Stimulated activated memory B cell treated with anti-CD40 and anti-IgM and Interleukin-4, amounts not matched to agents 10 μg/mL and 1 μg/mL and 100 μg/mL, for 72 hours (primary cell): ENCODE measurements around the gene DGKG.

ENCODE experiments used
- ATAC-seq: fragments of 150-1000 bp; cut with Tn5 transposase; 2 replicates; pipeline ENCODE4 v1.10.0; 2021
- H3K27ac Mint-ChIP-seq: one replicate; pipeline ENCODE4 v1.8.0; 2022; ENCODE audit warnings: mild to moderate bottlenecking, mixed read lengths
- H3K27me3 Mint-ChIP-seq: one replicate; pipeline ENCODE4 v1.8.0; 2022; ENCODE audit warnings: mixed read lengths
- H3K36me3 Mint-ChIP-seq: one replicate; pipeline ENCODE4 v1.8.0; 2022; ENCODE audit warnings: mixed read lengths
- H3K4me1 Mint-ChIP-seq: one replicate; pipeline ENCODE4 v1.8.0; 2022; ENCODE audit warnings: mixed read lengths
- H3K4me3 Mint-ChIP-seq: one replicate; pipeline ENCODE4 v1.8.0; 2022; ENCODE audit warnings: mild to moderate bottlenecking, moderate library complexity, mixed read lengths
- H3K9me3 Mint-ChIP-seq: one replicate; pipeline ENCODE4 v1.8.0; 2022; ENCODE audit warnings: mixed read lengths

The DGKG gene

DNA sequence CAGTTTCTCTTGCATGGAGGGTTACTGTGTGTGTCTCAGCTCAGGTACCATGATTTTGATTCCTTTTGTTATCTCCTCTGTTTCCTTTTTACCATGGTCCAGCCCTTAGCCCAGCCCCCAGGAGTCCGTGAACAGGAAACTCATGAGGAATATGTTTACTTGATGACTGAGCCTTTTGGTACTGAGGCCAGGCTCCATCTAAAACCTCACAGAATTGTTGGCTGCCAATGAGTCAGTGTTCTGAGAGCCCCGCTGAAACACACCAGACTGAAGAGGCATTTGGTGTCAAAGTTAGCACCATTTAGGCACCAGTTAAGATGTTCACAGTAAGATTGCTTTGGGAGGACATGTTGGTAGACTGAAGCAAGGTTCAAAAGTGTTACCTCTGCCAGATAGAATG, 80.9 kb downstream of the DGKG start:
- H3K9me3 Mint-ChIP-seq = no peaks in the 10 kb centered on the region
- peaks cover 45% of the 10 kb centered on the region for H3K36me3 Mint-ChIP-seq
- no peak overlapping the region for H3K4me3 Mint-ChIP-seq
- no peak for ATAC-seq
- H3K27ac Mint-ChIP-seq = peak overlapping the region; percentile 42
- peaks cover 27% of the 10 kb centered on the region for H3K4me1 Mint-ChIP-seq
- H3K27me3 Mint-ChIP-seq = no peaks in the 10 kb centered on the region

DNA sequence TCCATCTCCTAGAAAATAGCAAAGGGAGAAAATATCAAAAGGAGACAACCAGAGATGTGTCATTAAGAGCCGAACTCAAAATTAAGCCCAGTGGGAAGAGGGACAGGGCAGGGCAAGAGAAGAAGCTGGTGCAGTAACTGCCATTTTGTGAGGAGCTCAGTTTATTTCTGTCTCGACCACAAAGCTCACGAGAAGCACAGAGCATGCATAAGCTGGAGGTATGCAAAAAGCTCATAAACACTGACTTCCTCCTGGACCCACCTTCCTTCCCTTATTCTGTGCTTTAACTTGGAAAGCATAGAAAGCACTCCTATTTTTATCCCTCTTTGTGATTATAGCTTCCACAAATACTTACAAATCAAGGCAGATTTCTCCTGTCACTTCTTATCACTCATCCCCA, 81.3 kb downstream of the DGKG start:
- peak overlapping the region; percentile 42 for H3K27ac Mint-ChIP-seq
- peaks cover 27% of the 10 kb centered on the region for H3K4me1 Mint-ChIP-seq
- no peaks in the 10 kb centered on the region for H3K27me3 Mint-ChIP-seq
- ATAC-seq = peak; percentile 68
- peaks cover 41% of the 10 kb centered on the region for H3K36me3 Mint-ChIP-seq
- H3K9me3 Mint-ChIP-seq = no peaks in the 10 kb centered on the region
- no peak overlapping the region for H3K4me3 Mint-ChIP-seq

DNA sequence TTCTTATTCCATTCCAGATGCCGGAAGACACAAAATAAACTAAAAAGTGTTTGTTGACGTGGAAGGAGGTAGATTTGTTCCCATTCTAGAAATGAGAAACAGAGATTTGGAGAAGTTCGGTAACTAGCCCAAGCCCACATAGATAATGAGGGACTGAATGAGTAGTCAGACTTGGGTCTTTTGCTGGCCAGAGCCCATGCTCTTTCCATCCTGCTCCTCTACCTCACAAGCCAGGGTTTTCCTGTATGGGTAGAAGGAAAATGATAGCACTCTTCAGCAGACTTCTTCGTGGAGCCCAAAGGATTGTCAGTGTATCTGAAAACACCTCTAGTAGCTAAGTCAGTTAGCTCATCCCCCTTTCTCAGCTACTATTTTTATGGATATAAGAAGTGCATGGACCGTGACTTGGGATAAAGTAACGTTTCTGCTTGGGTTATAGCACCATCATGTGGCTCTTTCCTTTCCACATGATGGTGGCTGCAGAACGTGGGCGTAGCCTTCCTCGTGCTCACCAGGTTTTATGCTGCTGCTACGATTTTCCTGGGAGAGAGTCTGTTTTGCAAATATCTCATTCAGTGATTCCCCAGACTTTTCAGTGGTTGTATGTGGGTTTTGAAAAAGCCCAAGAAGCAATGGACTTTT, 84.6 kb downstream of the DGKG start:
- Mint-ChIP-seq H3K9me3 (no peaks in the 10 kb centered on the region), H3K4me3 (no peak overlapping the region), H3K4me1 (peaks cover 27% of the 10 kb centered on the region), H3K27ac (no peak overlapping the region), H3K36me3 (peaks cover 25% of the 10 kb centered on the region), H3K27me3 (no peaks in the 10 kb centered on the region)
- ATAC-seq = no peak

DNA sequence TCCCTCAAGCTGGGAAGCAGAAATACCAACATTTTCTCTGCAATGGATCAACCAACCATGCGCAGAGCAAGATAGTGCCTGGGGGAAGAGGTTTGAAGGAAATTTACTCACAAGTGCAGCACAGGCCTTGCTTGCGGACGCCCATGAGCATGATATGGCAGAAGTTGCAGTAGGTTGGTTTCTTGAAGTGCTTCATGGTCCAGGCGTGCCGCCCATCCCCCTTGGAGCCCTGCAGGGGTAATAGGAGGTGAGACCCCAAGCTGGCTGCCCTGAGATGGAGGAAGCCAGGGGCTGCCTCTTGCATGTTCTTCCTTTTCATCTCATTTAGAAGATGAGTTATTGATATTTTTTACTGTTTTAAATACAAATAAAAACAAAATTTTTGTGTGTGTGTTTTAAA, 86.6 kb downstream of the DGKG start:
- H3K4me1 Mint-ChIP-seq = peaks cover 12% of the 10 kb centered on the region
- H3K27me3 Mint-ChIP-seq = no peaks in the 10 kb centered on the region
- no peak for ATAC-seq
- H3K36me3 Mint-ChIP-seq = peaks cover 20% of the 10 kb centered on the region
- H3K27ac Mint-ChIP-seq = no peak overlapping the region
- no peaks in the 10 kb centered on the region for H3K9me3 Mint-ChIP-seq
- no peak overlapping the region for H3K4me3 Mint-ChIP-seq

DNA sequence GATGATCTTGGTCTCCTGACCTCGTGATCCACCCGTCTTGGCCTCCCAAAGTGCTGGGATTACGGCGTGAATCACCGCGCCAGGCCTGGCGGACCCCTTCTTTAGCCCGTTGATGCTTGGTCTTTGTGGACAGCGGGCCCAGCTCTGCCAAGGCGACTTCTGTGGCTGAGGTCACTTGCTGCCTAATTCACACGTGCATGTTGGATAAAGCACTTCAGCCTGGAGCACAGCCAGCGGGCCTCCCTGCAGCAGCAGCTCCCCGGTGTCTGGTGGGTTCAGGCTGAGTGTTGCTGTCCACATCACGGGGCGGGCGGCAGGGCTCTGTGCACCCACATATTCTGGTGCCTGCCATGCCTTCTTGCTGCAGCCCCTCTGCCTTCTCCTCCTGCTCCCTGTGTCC, 88.4 kb downstream of the DGKG start:
- ATAC-seq = no peak
- Mint-ChIP-seq H3K4me1 (no peaks in the 10 kb centered on the region), H3K27me3 (no peaks in the 10 kb centered on the region), H3K9me3 (no peaks in the 10 kb centered on the region), H3K27ac (no peak overlapping the region), H3K36me3 (peaks cover 7% of the 10 kb centered on the region), H3K4me3 (no peak overlapping the region)

DNA sequence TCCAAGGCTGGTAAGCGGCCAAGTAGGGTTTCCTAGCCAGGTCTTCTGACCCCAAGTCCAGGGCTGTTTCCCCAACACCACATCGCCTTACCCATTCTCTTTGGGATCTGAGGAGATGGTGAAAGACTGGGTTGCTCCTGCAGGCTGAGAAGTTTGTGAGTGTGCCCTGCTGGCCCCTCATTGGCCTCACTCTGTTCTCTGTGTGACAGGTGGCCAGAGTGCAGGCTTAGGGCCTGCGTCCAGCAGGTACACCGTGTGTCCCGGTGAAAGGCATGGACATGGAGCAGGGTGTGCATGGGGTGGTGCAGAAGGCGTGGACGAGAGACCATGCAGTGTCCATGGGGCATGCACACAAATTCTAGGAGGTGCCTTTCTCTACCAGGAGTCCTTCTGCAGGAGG, 91.3 kb downstream of the DGKG start:
- no peak for ATAC-seq
- no peaks in the 10 kb centered on the region for H3K4me1 Mint-ChIP-seq
- no peak overlapping the region for H3K4me3 Mint-ChIP-seq
- no peak overlapping the region for H3K27ac Mint-ChIP-seq
- H3K36me3 Mint-ChIP-seq = peaks cover 13% of the 10 kb centered on the region
- H3K27me3 Mint-ChIP-seq = no peaks in the 10 kb centered on the region
- H3K9me3 Mint-ChIP-seq = no peaks in the 10 kb centered on the region

DNA sequence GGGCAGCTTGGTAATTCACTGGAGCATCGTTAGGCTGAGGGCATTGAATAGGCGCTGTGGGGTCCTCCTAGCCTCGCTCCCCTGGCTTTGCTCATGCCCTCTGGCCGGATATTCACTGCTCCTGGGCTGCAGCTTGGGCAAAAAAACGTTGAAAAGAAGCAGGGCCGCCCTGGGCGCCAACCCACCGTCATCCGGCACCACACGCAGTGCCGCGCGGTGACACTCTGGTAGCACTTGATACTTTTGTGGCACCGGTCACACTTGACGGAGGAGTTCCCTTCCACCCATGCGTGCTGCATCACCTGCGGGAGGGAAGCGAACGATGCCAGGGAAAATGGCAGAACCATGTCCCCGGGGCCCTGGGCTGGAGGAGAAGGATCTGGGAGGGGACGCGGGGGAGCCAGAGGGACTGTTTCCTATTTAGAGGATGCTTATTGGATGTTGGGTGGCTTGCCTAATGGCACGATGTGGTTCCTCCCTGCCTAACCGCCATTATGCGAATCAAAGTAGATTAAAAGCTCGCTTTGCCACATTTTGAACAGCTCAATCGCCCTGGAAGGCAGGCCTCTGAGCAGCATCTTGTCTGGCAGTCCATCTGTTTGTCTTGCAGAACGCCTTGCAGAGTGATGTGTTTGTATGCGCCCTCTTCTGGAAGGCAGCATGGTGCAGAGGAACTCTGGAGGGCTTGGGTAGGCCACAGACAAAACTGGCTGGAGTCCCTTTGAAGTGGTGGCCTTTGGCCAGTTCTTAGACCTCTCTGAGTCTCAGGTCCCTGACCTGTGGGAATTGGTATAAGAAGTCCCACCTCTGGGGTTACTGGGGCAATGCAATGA, 93.2 kb downstream of the DGKG start:
- Mint-ChIP-seq H3K4me1 (no peaks in the 10 kb centered on the region), H3K27me3 (no peaks in the 10 kb centered on the region), H3K4me3 (no peak overlapping the region), H3K36me3 (peaks cover 13% of the 10 kb centered on the region), H3K9me3 (no peaks in the 10 kb centered on the region), H3K27ac (no peak overlapping the region)
- ATAC-seq = peak; percentile 8

DNA sequence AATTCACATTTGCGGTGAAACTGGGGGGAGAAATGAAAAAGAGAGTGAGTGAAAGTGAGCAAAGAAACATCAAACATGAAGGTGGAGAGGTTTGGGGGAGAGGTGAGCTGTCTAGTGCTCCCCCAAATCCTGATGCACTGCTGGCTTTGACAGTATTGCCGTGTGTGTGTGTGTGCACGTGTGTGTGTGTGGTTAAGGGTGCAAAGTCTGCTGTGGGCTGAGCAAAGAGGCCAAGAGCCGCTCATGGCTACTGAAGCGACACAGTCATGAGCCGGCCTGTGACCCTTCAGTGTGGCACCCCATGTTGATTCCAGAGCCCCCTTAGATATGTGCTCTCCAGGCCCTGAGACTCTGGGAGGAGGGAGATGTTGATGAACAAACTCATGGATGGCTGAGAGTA, 94.3 kb downstream of the DGKG start:
- Mint-ChIP-seq H3K4me1 (no peaks in the 10 kb centered on the region), H3K4me3 (no peak overlapping the region), H3K9me3 (no peaks in the 10 kb centered on the region), H3K27ac (no peak overlapping the region), H3K27me3 (no peaks in the 10 kb centered on the region), H3K36me3 (peaks cover 13% of the 10 kb centered on the region)
- ATAC-seq = no peak

DNA sequence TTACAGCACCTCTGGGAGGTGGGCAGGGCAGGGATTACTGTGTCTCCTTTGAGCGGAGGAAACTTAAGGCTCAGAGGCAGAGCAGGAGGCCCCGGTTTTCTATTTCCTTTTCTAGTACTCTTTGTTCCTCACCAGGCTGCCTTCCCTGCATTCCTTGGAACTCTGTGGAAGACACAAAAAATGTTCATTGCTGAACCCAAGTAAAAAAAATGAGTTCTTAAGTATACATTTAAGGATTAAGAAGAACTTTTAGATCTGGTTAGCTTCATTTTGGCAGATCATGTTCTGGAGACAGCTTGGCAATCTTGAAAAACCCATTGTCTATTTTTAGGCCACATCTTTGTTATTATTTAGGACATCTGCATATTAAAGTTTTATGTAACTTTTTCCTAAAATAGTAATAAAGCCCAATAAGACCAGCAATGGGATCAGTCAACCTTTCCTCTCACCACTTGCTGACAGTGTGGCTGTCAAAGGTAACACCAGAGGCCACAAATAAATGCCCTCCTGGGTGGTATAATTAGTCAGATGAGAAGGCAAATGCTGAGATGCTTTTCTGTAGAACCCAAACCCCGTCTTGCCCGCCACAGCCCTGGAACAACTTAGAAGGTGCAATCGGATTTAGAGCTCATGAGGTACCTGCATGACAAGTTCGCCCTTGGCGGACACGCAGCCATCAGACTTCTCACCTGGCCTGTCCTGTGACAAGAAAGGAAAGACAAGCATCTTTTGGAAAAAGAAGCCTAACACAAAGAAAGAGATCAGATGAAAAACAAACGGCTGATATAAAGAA, 97.2 kb downstream of the DGKG start:
- Mint-ChIP-seq H3K27me3 (no peaks in the 10 kb centered on the region), H3K9me3 (no peaks in the 10 kb centered on the region), H3K27ac (no peak overlapping the region), H3K36me3 (peaks cover 13% of the 10 kb centered on the region), H3K4me1 (peaks cover 8% of the 10 kb centered on the region), H3K4me3 (no peak overlapping the region)
- ATAC-seq = no peak

DNA sequence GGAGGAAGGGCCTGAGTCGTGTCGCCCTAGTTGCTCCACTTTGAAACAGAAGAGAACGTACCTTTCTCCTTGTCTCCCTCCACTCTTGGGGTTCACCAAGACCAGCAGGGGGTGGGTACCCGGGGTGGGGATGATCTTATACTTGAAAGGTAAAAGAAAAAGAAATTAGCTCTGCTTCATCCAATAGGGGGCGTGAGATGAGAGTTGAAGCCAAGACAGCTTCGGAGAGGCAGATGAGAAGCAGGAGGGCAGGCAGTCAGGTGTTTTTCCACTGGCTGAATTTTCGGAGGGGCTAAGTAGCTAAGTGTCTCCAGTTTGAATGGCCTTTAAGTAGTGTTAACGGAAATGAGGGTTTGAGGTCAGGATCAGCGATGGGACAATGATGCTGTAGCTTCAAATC, 100.4 kb downstream of the DGKG start:
- no peak overlapping the region for H3K27ac Mint-ChIP-seq

DNA sequence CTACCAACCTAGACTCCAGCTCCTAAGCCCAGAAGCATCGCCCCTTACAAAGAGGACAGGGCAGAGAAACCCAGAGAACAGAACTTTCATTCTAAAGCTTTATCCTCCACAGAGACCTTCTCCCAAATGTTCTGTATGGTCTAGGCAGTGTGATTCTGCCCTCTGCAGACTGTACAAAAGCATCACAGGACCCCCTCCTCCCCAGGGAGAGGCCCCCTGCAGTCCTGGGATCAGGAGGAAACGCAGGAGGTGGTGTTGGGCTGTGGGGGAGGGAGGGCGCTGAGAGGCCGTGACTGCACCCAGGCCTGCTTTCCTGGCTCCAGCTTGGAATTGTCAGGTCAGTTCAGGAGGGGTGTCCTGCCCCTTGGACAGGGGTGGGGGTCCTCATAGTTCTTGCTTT, 101.3 kb downstream of the DGKG start:
- H3K36me3 Mint-ChIP-seq = no peaks in the 10 kb centered on the region
- H3K9me3 Mint-ChIP-seq = no peaks in the 10 kb centered on the region
- no peak overlapping the region for H3K4me3 Mint-ChIP-seq
- H3K4me1 Mint-ChIP-seq = peaks cover 34% of the 10 kb centered on the region
- ATAC-seq = no peak
- H3K27ac Mint-ChIP-seq = peak overlapping the region; percentile 74
- H3K27me3 Mint-ChIP-seq = no peaks in the 10 kb centered on the region

More for the DNA sequence above, 100.4 kb downstream of the DGKG start:
- Mint-ChIP-seq H3K4me1 (peaks cover 25% of the 10 kb centered on the region), H3K27me3 (no peaks in the 10 kb centered on the region), H3K36me3 (peaks cover 1% of the 10 kb centered on the region), H3K9me3 (no peaks in the 10 kb centered on the region), H3K4me3 (no peak overlapping the region)
- no peak for ATAC-seq

DNA sequence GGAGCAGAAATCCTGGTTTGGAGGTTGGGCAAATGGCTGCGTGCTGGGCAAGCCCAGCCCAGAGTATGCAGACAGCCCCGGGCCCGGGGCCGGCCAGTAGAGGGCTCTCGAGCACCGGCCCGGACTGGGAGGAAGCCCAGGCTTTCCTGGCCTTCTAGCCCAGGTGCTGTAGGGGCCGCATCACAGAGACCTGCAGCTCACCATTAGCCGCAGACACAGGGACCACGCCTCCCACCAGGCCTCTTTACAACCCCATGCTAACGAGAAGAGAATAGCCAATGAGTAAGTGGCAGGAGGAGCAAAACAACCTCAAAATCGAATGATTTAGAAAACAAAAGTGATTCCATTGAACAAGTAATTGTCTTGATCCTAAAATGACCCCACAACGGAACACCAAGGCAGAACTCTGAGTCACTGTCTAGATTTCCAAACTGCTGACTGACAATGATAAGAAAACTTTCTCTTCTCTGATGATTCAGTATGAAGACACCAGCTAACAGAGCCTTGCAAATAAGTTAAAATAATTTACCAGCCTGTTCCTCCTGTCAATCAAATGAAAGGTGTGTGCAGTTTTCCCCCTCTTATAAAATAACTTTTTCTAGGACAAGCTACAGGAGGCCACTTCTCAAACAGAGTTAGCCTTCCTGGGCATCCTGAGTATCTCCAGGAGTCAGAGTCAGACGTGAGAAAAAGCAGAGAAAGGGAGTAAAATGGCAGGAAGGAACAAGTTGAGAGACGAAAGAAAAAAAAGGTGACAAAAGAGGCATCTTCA, 102.2 kb downstream of the DGKG start:
- H3K4me1 Mint-ChIP-seq = peaks cover 43% of the 10 kb centered on the region
- H3K9me3 Mint-ChIP-seq = no peaks in the 10 kb centered on the region
- H3K27ac Mint-ChIP-seq = peak overlapping the region; percentile 74
- H3K4me3 Mint-ChIP-seq = no peak overlapping the region
- no peaks in the 10 kb centered on the region for H3K27me3 Mint-ChIP-seq
- no peaks in the 10 kb centered on the region for H3K36me3 Mint-ChIP-seq
- ATAC-seq = peak; percentile 85

DNA sequence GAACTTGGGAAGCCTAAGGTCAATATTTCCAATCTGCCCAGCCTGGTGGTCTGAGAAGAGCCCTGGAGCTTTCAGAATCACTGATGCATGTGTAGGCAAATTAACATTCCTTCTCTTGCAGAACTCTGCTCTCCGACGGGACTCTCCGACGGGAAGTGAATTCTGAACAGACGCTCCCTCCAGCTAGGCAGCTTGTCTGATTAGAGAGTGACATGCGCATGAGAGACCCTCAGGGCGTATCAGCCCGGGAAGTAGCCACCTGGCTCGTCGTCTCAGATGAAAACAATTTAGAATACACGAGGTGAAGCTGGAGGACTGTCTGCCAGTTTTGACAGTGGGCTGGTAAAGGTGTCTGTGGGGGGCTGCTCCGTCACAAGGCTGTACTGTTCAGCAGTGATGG, 103.1 kb downstream of the DGKG start:
- H3K4me3 Mint-ChIP-seq = no peak overlapping the region

DNA sequence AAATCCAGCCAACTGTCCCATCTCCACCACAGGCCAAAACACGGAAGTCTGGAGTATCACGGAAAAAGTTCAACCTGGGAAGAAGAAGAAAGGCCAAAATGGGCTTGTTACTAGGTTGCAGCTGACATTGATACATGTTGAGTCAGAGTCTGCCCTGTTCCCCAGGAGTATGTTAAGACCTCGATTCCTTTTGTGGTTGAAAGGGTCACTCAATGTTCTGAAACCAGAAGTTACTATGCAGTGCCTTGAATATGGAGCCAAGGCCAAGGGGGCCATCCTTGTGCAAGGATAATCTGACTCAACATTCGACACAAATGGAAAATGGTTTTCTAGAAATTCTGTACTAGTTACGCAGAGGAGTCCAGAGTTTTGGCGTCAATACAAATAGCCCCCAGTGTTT, 104.2 kb downstream of the DGKG start:
- Mint-ChIP-seq H3K4me1 (peaks cover 61% of the 10 kb centered on the region), H3K4me3 (no peak overlapping the region), H3K27me3 (no peaks in the 10 kb centered on the region), H3K27ac (peak overlapping the region; percentile 71), H3K36me3 (no peaks in the 10 kb centered on the region), H3K9me3 (no peaks in the 10 kb centered on the region)
- no peak for ATAC-seq

More for the DNA sequence above, 103.1 kb downstream of the DGKG start:
- Mint-ChIP-seq H3K4me1 (peaks cover 52% of the 10 kb centered on the region), H3K27ac (peak overlapping the region; percentile 74), H3K9me3 (no peaks in the 10 kb centered on the region), H3K27me3 (no peaks in the 10 kb centered on the region), H3K36me3 (no peaks in the 10 kb centered on the region)
- no peak for ATAC-seq
